HCEC 1CT (cell line): ENCODE measurements around the gene CDH22.

Experiments
- DNase-seq: peaks from one replicate; pipeline ENCODE4 v3.0.0-alpha.2; 2017

CDH22 gene

DNA sequence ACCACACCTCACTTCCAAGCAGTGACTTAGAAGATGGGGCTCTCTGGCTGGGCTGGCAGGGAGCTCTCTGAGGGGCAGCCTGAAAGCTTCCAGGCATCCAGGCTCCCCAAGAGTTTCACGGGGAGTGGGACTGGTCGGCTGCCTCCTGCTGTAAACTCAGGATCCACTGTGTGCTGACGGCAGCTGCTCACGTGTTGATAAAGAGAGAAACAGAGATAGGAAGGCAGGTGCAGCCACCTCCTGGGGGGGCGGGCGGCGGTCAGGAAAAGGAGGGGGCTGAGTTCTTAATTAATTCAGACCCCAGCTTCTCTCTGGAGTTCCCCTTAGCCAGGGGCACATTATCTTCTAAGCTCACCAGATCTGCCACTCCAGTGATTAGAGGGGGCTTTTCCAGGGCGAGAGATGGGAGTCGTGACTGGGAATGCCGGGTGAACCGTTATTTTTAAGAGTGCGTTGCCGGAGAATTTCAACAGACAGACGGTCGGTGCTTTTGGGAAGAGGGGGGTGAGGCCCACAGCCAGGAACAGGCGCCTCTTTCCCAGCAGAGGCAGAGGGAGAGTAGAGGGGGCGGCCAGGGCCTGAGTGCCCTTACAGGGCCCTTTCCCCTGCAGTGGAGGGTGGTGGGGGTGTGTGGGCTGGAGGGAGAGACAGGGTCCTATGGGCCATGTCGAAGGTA lies 119.3 kb downstream of the CDH22 start:
- no peak for DNase-seq

GRCh38 chr20:46186210-46186609 lies 122.1 kb downstream of the CDH22 start:
- DNase-seq: no peak

- no peak for DNase-seq
These were observed 122.9 kb downstream of the CDH22 start for GRCh38 chr20:46185353-46185752.

DNA sequence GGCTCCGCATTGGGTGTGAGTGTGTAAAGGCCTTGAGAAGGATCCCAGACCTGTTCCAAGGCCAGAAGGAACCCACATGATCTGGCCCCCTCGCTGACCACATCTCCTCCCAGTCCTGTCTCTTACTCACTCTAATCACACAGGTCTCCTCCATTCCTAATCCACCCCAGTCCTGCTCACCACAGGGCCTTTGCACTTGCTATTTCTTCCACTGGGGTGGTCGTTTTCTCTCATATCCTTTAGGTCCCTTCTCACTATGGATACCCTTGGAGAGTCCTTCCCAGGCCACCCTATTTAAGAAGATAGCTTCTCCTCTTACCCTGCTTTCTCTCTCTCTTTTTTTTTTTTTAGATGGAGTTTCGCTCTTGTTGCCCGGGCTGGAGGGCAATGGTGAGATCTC lies 124.5 kb downstream of the CDH22 start:
- DNase-seq: no peak

DNA sequence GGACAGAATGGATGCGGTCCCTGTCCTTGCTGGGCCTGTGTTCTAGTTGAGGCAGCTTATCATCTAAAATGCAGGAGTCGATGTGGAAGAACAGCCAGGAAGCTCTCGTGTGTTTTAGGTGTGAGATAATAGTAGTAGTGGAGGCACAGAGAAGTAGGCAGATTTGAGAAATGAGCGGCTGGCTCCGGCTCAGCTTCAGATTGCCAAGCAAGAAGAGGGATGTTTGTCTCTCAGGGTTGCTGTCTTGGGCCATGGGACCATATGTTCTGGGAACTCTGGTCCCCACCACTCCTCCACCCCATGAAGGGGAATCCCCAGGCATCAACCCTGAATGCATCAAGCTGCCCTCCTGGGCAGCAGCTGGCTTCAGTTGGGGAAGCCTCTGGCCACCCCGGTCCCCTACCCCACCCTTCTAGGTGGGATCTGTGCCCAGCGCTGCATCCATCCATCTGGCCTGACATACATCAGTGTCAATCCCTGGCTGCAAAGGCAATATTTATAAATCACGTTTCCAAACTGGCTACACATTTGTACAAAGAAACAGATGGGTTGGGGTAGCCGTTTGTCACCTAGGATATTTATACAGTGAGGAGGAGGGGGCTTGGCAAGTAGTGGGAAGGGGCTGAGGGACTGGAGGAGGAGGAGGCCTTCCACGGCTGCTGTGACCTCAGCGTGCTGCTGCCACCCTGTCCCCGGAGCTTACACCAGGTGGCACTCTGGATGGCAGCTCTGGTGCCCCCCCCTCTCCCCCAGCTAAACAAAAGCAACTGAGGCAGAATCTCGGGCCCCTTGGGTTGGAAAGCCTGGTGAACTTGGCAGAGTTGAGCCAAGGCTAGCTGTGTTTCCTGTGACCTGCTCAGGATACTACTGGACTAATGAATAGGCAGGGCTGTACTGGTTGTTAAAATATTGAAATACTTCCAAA lies 125.8 kb downstream of the CDH22 start:
- no peak for DNase-seq

DNA sequence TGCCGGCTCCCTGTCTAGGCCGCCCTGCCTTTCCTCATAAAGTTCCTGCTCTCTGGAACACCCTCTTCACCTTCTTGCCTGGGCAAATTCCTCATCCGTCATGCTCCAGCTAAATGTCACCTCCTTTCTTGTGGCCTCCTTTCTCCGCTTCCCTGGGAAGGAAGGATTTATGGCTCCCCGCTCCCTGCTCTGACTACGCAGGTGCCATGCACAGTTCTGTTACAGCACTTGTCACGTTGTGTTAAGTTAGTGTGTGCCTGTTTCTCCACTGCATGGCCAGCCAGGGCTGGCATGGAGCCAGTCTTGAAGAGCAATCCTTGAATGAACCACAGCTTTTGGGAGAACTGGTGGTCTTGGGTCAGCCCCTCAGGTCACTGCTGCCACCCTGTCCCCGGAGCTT lies 128.4 kb downstream of the CDH22 start:
- DNase-seq: no peak

DNA sequence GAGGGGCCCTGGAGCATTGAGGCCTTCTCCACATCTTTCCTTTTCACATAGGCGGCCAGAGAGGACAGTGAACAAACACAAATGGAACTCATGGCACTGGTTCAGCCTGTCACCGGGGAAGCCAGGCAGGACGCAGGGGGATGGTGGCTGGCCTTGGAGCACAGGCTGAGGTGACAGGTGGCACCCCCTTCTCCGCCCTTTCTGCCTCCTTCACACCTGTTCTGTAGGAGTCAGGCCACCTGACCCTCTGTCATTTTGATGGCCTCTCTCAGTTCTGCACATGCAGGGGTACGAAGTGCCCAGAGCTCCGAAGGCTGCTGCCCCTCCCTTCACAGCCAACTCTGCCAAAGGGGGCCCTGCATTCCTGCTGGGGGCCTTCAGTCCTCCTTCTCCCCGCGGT lies 129.4 kb downstream of the CDH22 start:
- no peak for DNase-seq

DNA sequence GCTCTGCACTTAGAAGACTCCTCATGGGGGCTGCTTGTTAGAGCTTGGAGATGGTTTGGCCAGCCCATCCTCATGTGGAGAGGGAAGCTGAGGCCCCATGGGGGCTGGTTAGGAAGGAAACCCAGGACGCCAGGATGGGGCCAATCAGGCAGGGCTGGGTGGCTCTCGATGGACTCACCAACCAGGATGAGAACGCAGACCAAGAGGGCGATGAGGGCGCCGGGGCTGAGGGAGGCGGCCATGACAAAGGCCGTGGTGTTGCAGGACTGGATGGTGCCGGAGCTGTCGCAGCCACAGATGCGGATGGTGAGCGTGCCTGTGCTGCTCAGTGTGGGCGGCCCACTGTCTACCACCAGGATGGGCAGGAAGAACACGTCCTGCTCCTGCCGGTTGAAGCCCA lies 130.5 kb downstream of the CDH22 start:
- DNase-seq: no peak

DNA sequence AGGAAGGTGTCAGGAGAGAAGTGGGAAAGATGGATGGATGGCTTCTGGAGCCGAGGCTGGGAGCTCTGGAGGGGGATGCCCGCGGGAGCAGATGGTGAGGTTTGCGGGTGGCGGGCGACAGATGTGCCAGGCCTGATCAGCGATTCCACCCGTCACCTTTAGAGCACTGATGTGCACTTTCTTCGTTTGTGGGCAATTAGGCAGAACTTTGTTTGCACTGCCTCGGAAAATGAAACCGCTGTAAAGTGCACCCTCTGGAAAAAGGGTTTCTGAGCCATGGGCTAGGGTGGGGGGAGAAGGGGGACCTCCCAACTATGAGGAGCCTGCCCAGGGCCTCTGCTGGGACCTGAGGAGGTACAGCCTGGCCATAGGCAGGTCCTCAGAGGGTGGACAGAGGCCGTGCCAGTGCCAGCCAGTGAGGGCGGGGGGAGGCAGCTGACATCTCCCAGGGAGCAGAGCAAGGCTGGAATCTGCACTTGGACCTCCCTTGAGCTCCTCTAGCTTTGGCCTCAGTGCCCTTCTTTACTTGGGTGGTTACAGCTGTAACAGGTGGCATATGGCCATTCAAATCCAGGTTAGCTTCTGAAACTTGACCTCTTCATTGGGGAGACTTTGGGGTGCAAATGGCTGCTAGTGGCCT lies 131.4 kb downstream of the CDH22 start:
- DNase-seq: no peak

- DNase-seq: no peak
These were observed 133.2 kb downstream of the CDH22 start for GRCh38 chr20:46175127-46175494.

DNA sequence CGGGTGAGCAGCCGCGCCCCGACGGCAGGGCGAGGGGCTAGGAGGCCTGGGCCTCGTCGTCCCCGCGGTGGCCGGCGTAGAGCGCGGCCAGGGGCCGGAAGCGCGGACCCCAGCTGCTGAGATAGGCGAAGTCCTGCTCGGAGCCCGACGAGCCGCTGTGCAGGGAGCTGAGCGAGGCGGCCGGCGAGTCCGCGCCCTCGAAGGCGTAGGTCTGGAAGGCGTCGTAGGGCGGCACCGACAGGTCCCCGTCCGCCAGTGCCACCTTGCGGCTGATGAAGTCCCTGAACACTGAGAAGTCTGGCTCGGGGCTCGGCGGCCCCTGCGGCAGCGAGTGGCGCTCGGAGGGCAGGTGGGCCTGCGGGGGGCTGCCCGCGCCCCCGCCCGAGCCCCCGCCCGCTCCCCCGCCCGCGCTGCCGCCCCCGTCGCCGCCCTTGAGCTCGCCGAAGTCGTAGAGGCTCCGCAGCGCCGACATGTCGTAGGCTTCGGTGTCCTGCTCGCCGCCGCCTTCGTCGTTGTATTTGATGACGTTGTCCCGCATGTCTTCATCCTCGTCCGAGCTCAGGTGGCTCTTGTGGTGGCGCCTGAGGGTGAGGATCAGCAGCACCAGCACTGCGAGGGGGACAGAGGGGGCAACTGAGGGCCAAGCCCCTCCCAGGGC lies 133.7 kb downstream of the CDH22 start:
- DNase-seq: no peak

DNA sequence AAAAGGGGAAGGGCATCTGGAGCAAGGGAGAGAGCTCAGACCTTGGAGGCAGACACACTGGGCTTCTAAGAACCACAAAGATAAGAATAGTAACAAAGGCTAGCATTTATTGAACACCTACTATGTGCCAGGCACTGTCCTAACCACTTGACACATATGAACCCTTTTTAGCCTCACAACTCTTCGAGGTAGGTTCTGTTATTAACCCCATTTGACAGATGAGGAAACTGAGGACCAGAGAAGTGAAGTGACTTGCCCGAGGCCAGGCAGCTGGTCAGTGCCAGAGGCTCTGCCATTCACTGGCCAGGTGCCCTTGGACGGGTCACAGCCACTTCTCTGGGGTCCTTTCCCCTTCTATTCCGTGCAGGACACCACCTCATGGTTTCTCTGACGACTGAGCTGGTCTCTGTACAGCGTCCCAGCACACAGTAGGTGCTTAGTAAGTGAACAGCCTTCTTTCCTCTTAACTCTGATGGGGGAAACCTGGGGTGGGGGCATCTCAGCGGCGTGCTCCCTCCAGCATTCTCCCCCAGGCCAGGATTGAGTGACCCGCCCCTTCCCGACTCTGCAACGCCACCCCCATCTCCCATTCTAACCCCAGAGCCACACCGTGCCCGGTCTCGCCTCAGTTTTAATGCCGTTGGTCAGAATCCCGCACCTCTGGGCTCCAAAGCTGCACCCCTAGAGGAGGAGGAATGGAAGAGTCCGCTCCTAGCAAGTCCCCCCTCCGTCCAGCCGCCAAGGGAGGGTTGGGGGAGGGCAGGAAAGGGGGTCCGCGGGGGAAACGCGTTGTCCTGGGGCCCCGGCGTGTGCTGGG lies 134.4 kb downstream of the CDH22 start:
- DNase-seq: no peak

DNA sequence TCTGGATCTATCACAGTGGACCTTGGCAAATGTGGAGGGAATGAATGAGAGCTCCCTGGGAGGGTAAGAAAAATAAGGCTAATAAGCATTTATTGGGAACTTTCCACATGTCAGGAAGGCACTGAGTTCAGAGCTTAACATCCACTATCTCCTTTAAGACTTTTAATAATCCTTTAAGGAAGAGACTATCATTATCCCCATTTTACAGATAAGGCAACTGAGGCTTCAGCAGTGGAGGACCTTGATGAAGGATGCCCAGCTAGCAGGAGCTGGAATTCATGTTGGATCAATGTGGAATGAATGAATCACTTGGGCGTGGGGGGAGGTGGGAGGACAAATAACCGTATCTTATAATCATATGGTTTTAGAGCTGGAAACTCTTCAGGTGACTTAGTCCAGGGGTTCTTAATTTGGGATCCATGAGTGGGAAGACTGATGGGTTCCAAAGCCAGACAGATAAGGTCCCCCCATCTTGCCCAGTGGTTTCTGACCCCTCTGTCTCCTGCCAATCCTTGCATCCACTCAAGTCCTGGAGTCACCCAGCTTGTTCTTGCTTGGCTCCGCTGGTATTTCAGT lies 135.2 kb downstream of the CDH22 start:
- no peak for DNase-seq

DNA sequence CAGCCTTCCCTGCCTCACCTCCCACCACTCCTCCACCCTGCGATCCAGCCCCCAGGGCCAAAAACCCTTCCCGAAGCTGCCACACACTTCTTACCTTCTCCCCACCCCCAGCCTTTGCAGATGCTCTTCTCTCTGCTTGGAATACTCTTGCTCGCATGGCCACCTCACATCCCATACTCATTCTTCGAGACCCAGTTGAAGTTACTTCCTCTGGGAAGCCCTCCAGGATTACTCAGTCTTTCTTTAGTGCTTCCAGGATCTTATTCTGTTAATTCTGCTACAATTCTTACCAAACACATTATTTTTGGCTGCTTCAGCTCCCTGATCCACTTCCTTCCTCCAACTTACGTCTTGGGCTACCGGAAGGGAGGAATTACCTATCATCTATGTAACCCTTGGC lies 135.8 kb downstream of the CDH22 start:
- DNase-seq: no peak

DNA sequence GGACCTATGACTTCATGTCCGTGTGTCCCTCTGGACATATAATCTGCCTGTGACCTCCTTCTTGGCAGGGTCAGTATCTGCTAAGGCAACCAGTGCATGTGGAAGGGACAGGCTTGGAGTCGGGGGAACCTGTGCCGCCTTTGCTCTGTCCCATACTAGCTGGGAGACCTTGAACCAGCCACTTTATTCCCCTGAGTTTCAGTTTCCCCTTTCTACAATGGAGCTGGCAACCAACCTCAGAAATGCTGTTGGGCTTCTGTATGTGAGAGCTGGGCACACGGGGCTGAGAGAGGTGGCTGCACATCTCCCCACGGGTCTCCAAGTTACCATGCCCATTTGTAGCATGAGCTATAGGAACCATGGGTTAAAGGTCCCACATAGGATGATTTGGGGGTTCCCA lies 136.4 kb downstream of the CDH22 start:
- no peak for DNase-seq

DNA sequence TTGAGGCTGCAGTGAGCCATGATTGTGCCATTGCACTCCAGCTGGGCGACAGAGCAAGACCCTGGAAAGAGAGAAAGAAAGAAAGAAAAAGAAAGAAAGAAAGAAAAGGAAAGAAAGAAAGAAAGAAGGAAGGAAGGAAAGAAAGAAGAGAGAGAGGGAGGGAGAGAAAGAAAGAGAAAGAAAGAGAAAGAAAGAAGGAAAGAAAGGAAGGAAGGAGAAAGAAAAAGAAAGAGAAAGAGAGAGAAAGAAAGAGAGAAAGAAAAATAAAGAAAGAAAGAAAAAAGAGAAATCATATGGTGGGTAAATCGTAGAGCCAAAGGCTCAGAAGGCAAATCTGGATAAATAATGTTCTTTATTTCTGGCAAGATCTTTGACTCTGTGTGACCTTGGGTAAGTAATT lies 136.8 kb downstream of the CDH22 start:
- DNase-seq: no peak

DNA sequence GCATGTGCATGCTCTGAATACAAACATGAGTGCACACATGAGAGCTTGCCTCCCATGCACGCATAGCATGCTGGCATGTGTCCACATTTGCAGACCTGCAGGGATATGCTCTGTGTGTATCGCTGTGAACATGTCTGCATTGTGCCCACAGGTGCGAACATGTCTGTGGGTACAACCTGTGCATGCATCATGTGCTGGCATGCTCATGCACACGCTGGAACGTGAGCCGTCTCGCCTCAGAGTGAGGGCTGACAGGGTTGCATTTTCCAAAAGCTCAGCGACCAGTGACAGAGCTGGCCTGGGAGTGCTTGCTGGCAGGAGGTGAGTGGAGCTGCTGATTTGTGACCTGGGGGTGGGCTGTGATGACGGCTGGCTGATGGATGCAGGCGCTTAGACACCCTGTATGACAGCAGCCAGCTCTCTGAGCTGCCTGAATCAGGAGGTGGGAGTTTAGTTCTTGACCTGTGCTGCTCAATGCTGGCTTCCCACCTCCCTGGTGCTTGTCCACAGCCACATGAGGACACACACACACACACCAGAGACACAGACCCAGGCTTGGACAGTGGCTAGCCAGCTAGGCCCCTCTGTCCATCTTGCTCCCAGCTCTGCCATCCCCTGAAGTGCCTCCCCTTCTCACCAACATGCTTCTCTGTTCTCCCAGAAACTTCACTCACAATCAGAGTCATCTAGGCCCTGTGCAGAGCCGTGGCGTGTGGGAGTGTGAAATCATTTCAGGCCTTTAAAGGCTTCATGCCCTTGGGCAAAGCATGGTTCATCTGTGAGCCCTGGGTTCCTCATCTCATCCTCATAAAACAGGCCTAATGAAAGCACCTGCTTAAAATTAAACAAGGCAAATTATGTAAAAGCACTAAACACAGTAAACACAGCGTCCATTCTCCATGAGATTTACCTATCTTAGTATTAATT lies 138.8 kb downstream of the CDH22 start:
- DNase-seq: no peak

GRCh38 chr20:46168438-46168837 lies 139.9 kb downstream of the CDH22 start:
- DNase-seq: no peak

DNA sequence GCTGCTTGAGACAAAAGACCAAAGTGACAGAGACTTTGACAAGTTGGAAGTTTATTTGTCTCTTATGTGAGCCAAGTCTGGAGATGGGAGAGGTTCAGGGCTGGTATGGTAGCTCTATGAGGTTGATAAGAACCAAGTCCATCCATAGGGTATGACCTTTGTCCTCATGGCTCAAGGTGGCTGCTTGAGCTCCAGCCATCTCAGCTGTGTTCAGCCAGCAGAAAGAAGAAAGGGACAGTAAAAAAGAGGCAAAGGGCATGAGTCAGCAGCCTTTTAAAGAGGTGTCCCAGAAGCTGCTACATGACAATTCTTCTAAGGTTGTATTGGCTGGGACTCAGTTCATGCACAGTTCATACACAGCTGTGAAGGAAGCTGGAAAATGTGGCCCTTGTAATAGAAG lies 141.2 kb downstream of the CDH22 start:
- DNase-seq: no peak

- no peak for DNase-seq
These were observed 144.0 kb downstream of the CDH22 start for GRCh38 chr20:46164254-46164653.

GRCh38 chr20:46161921-46162320 lies 146.4 kb downstream of the CDH22 start:
- no peak for DNase-seq
